ENCODE measurements around the gene MSH5. TPM values are rescaled to one million over a fixed set of nuclear protein-coding genes. Genes with fewer than 3 reads are reported as not detected.
A peak's percentile ranks its signal among the peaks of the same experiment; 100 is the strongest.

Gene MSH5
- total RNA-seq, 2 donors from 2014 or later: 5.7 to 10.5 TPM

DNA sequence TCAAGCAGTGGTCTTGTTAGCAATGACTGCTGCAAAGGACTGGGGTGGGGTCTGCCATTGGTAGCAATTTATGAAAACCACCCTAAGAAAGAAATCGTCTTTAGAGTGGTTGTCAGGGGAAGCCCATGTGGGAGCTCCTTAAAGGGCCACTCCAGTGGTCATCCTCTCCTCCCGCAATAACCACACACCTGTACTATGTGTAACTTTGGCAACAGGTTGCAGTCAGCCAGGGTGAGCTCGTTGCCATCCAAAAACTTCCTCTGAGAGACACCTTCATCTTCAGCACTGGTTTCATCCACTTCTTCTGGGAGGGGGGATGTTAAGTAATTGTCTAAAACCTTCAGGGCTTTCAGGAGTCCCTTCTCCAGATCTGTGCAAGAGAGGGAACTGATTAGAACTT is 7.8 kb upstream of the MSH5 start:
- Histone ChIP-seq H3K27me3 (replicated peaks; ENCODE audit: insufficient read depth) (no peaks in the 10 kb centered on the region), H3K4me1 (ENCODE audit: control insufficient read depth in 1 of 2, low read depth in 2 of 2) (peaks cover 30 to 49% of the 10 kb centered on the region in 2 donors), H3K4me3 (no peak overlapping the region), H3K36me3 (peaks cover 41% of the 10 kb centered on the region), H3K9me3 (no peaks in the 10 kb centered on the region), H3K27ac (no peak overlapping the region)
- no peak for ATAC-seq (ENCODE audit: insufficient number of reproducible peaks, low FRiP score, low read depth)
- no peak for DNase-seq (ENCODE audit: low spot score)
- TF ChIP-seq CTCF (IDR thresholded peaks at IDR 0.05): no peak

DNA sequence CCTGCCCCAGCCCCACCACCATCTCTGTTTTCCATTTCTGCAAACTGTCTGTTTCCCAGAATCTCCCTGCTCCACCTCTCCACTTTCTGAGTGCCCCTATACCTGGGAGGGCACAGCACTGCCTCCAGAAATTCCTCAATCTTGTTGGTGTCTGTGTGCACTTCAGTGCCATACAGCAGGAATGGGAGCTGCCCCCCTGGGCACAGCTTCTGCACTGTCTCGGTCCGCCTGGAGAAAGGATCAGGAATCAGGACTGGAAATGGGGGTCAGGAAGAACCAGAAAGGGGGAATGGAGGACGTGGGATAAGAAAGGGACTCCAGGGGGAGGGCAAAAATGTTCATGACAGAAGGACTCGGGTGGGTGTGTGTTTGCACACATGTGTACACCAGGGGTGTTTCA is 6.1 kb upstream of the MSH5 start:
- H3K36me3 ChIP-seq: peaks cover 30% of the 10 kb centered on the region
- no peaks in the 10 kb centered on the region for H3K27me3 ChIP-seq (replicated peaks; ENCODE audit: insufficient read depth)
- H3K9me3 ChIP-seq: no peaks in the 10 kb centered on the region
- TF ChIP-seq CTCF (IDR thresholded peaks at IDR 0.05): no peak
- ATAC-seq (ENCODE audit: insufficient number of reproducible peaks, low FRiP score, low read depth) (no peak), DNase-seq (ENCODE audit: low spot score) (no peak)
- H3K4me1 ChIP-seq (ENCODE audit: control insufficient read depth in 1 of 2, low read depth in 2 of 2): peaks cover 21 to 40% of the 10 kb centered on the region in 2 donors
- peak overlapping the region; percentile 92 for H3K4me3 ChIP-seq
- H3K27ac ChIP-seq: peak overlapping the region; percentile 89 to 96

- H3K27ac ChIP-seq: peak overlapping the region; percentile 89 to 96
- no peak for ATAC-seq (ENCODE audit: insufficient number of reproducible peaks, low FRiP score, low read depth)
- H3K4me1 ChIP-seq (ENCODE audit: control insufficient read depth in 1 of 2, low read depth in 2 of 2): peaks cover 23 to 43% of the 10 kb centered on the region in 2 donors
- H3K36me3 ChIP-seq: peaks cover 30% of the 10 kb centered on the region
- no peak for TF ChIP-seq CTCF (IDR thresholded peaks at IDR 0.05)
- no peaks in the 10 kb centered on the region for H3K27me3 ChIP-seq (replicated peaks; ENCODE audit: insufficient read depth)
- H3K4me3 ChIP-seq: peak overlapping the region; percentile 92
- no peak for DNase-seq (ENCODE audit: low spot score)
- H3K9me3 ChIP-seq: no peaks in the 10 kb centered on the region
Observed at GRCh38 chr6:31734247-31734820, 5.5 kb upstream of the MSH5 start.

DNA sequence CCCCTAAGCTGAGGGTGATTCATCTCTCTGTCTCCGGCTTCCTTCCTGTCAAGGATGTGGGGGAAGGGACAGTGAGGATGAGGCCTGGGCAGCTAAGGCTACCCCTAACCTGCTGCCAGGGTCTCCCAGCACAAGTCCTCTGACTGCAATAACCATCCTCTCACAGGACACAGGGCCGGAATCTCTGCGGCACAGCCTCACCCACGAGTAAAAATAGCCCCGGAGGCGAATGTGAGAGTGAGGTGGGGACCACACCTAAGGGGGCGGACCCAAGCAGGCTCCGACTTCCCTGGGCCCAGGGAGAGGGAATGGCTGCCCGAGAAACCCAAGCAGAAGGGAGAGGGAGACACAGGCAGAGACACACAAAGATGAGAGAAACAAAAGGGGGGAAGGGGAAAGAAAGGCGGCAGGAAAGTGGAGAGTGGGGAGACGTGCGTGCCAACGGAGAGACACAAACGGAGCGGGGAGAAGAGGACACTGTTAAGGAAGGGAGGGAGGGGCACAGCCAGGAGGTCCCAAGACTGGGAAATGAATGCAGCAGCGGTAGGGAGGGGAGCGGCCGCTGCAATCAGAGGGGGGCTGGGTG is 4.9 kb upstream of the MSH5 start:
- peaks cover 30% of the 10 kb centered on the region for H3K36me3 ChIP-seq
- no peaks in the 10 kb centered on the region for H3K9me3 ChIP-seq
- no peaks in the 10 kb centered on the region for H3K27me3 ChIP-seq (replicated peaks; ENCODE audit: insufficient read depth)
- H3K27ac ChIP-seq: peak overlapping the region; percentile 89 to 96
- peaks cover 24 to 46% of the 10 kb centered on the region in 2 donors for H3K4me1 ChIP-seq (ENCODE audit: control insufficient read depth in 1 of 2, low read depth in 2 of 2)
- peak overlapping the region; percentile 92 for H3K4me3 ChIP-seq
- DNase-seq (ENCODE audit: low spot score): no peak
- TF ChIP-seq CTCF (IDR thresholded peaks at IDR 0.05): no peak
- no peak for ATAC-seq (ENCODE audit: insufficient number of reproducible peaks, low FRiP score, low read depth)

- TF ChIP-seq CTCF (IDR thresholded peaks at IDR 0.05): no peak
- peak within 1 kb of the TSS; percentile 92 for H3K4me3 ChIP-seq
- ATAC-seq (ENCODE audit: insufficient number of reproducible peaks, low FRiP score, low read depth) (peak; percentile 75), DNase-seq (ENCODE audit: low spot score) (peak; percentile 75)
- H3K4me1 ChIP-seq (ENCODE audit: control insufficient read depth in 1 of 2, low read depth in 2 of 2): peaks cover 21 to 46% of the 10 kb centered on the region in 2 donors
- H3K27me3 ChIP-seq (replicated peaks; ENCODE audit: insufficient read depth): no peaks in the 10 kb centered on the region
- peaks cover 25% of the 10 kb centered on the region for H3K36me3 ChIP-seq
- no peaks in the 10 kb centered on the region for H3K9me3 ChIP-seq
- peak within 1 kb of the TSS; percentile 89 to 96 for H3K27ac ChIP-seq
Observed at GRCh38 chr6:31736021-31736767, 3.6 kb upstream of the MSH5 start, which contains the start of gene CLIC1. CLIC1 (minus strand) TSS chr6:31736530; CDS start chr6:31736300, 230 bp downstream.
